Body of pancreas (tissue), 4 donors: Measurements from ENCODE around the gene ISG20.

ENCODE experiments used
- POLR2A ChIP-seq, 3 donors: fragments of 450-650 bp; IDR thresholded peaks; one replicate each; pipeline ENCODE4 v1.6.1; 2016; ENCODE audit warnings: antibody characterized with exemption in 3 of 3, mild to moderate bottlenecking in 2 of 3
- TF ChIP-seq, protein P1 (sequence below), 7 experiments: fragments of 450-650 bp in 4 of 7; fragments of 200-600 bp in 3 of 7; sonication (generic) in 3 of 7; IDR thresholded peaks; one replicate each; pipeline ENCODE4 v1.5.1; 2016 to 2019; ENCODE audit warnings: antibody characterized with exemption in 7 of 7

DNA sequence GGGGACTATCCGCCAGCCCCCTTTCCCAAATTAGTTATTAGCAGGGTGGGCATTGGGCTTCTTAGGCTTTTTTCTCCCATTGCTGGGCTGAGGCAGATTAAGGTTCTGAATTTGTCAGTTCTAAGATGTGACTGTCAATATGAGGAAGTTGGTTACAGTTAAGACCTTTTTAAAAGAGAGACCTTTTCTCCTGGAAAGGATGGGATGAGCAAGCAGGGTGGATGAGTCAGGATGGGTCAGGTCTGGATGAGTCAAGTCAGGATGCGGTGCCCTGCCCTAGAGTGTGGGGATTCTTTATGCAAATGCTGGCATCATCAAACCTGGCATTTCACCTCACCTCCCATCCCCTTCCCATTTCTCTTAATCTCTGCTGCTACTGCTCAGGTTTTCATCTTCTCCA lies 15.8 kb upstream of the ISG20 start:
- TF ChIP-seq, protein P1, sequence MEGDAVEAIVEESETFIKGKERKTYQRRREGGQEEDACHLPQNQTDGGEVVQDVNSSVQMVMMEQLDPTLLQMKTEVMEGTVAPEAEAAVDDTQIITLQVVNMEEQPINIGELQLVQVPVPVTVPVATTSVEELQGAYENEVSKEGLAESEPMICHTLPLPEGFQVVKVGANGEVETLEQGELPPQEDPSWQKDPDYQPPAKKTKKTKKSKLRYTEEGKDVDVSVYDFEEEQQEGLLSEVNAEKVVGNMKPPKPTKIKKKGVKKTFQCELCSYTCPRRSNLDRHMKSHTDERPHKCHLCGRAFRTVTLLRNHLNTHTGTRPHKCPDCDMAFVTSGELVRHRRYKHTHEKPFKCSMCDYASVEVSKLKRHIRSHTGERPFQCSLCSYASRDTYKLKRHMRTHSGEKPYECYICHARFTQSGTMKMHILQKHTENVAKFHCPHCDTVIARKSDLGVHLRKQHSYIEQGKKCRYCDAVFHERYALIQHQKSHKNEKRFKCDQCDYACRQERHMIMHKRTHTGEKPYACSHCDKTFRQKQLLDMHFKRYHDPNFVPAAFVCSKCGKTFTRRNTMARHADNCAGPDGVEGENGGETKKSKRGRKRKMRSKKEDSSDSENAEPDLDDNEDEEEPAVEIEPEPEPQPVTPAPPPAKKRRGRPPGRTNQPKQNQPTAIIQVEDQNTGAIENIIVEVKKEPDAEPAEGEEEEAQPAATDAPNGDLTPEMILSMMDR (IDR thresholded peaks at IDR 0.05): no peak
- no peak for TF ChIP-seq POLR2A (IDR thresholded peaks at IDR 0.05)
